Vagina (tissue), 2 donors: ENCODE results near the gene XK.

Experiments
- CTCF ChIP-seq, 3 experiments: fragments of 450-650 bp in 2 of 3; fragments of 200-600 bp in 1 of 3; sonication (generic) in 1 of 3; IDR thresholded peaks; one replicate each; pipeline ENCODE4 v1.5.1; 2017 to 2019; ENCODE audit warnings: antibody characterized with exemption in 3 of 3, mild to moderate bottlenecking in 2 of 3, moderate library complexity in 2 of 3
- POLR2A ChIP-seq, 2 donors: fragments of 450-650 bp; IDR thresholded peaks; one replicate each; pipeline ENCODE4 v1.6.1; 2017; ENCODE audit warnings: antibody characterized with exemption in 2 of 2, mild to moderate bottlenecking in 2 of 2, moderate library complexity in 2 of 2
- POLR2AphosphoS5 ChIP-seq, 2 donors: sonication (generic); formaldehyde crosslinking; IDR thresholded peaks; one replicate each; pipeline ENCODE4 v1.9.0; 2017; ENCODE audit warnings: antibody characterized with exemption in 2 of 2, mild to moderate bottlenecking in 2 of 2, low read depth in 1 of 2; ENCODE audit not compliant: insufficient read depth in 1 of 2

GRCh38 chrX:37684426-37684825 lies 1.2 kb upstream of the XK start:
- TF ChIP-seq CTCF (IDR thresholded peaks at IDR 0.05) (no peak), POLR2A (IDR thresholded peaks at IDR 0.05) (no peak), POLR2AphosphoS5 (IDR thresholded peaks at IDR 0.05; ENCODE audit: insufficient read depth in 1 of 2, low read depth in 1 of 2) (no peak)
